Neuronal stem cell (in vitro differentiated cells): Measurements from ENCODE around the gene R3HCC1L.

ENCODE experiments used
- DNase-seq: peaks from one replicate; pipeline ENCODE4 v3.0.0-alpha.2; 2013; ENCODE audit warnings: low spot score
- H2AFZ ChIP-seq: one replicate; pipeline ENCODE4 v1.6.1; 2013; ENCODE audit warnings: mild to moderate bottlenecking, low read length, inconsistent platforms
- H2AK5ac ChIP-seq: 2 replicates; pipeline ENCODE4 v1.6.1; 2013; ENCODE audit warnings: low read depth, mild to moderate bottlenecking, inconsistent platforms, low read length, moderate library complexity, mixed read lengths
- H2BK120ac ChIP-seq: 2 replicates; pipeline ENCODE4 v1.6.1; 2013; ENCODE audit warnings: low read depth, mild to moderate bottlenecking, inconsistent platforms, low read length, moderate library complexity, mixed read lengths
- H2BK12ac ChIP-seq: one replicate; pipeline ENCODE4 v1.6.1; 2013; ENCODE audit warnings: low read length, inconsistent platforms
- H2BK15ac ChIP-seq: 2 replicates; pipeline ENCODE4 v1.6.1; 2013; ENCODE audit warnings: mild to moderate bottlenecking, low read length, inconsistent platforms, mixed read lengths
- H2BK5ac ChIP-seq: one replicate; pipeline ENCODE4 v1.6.1; 2013; ENCODE audit warnings: inconsistent platforms, mild to moderate bottlenecking, low read length, moderate library complexity
- H3K14ac ChIP-seq: one replicate; pipeline ENCODE4 v1.6.1; 2013; ENCODE audit warnings: low read length, inconsistent platforms
- H3K18ac ChIP-seq: 2 replicates; pipeline ENCODE4 v1.6.1; 2013; ENCODE audit warnings: low read length, inconsistent platforms
- H3K23ac ChIP-seq: 2 replicates; pipeline ENCODE4 v1.6.1; 2013; ENCODE audit warnings: low read depth, mild to moderate bottlenecking, mixed read lengths, low read length, inconsistent platforms; ENCODE audit not compliant: poor library complexity
- H3K27ac ChIP-seq: replicated peaks from 3 replicates; pipeline ENCODE4 v1.5.1; 2013; ENCODE audit warnings: low read length, inconsistent platforms
- H3K27me3 ChIP-seq, 3 experiments: 2 replicates each; pipeline ENCODE4 v1.6.1; 2013; ENCODE audit warnings: low read length in 3 of 3, mild to moderate bottlenecking in 2 of 3, inconsistent platforms in 1 of 3, low read depth in 1 of 3, mixed read lengths in 1 of 3, moderate library complexity in 1 of 3; ENCODE audit not compliant: control insufficient read depth in 3 of 3, insufficient read depth in 3 of 3
- H3K36me3 ChIP-seq, 2 donors: replicated peaks in 1 of 2; 2 replicates each; pipeline ENCODE4 v1.6.1; 2013; ENCODE audit warnings: low read length in 2 of 2; ENCODE audit not compliant: control insufficient read depth in 2 of 2, insufficient read depth in 2 of 2
- H3K4ac ChIP-seq: 2 replicates; pipeline ENCODE4 v1.6.1; 2013; ENCODE audit warnings: inconsistent platforms, mild to moderate bottlenecking, low read length, moderate library complexity
- H3K4me1 ChIP-seq, 2 donors: 1 replicate in 1 of 2; 2 replicates in 1 of 2; pipeline ENCODE4 v1.6.1; 2013; ENCODE audit warnings: low read length in 2 of 2, low read depth in 1 of 2; ENCODE audit not compliant: control insufficient read depth in 2 of 2, insufficient read depth in 1 of 2
- H3K4me2 ChIP-seq: one replicate; pipeline ENCODE4 v1.6.1; 2013; ENCODE audit warnings: mild to moderate bottlenecking, low read length, inconsistent platforms; ENCODE audit not compliant: insufficient read depth, poor library complexity, severe bottlenecking
- H3K4me3 ChIP-seq, 2 donors: 2 replicates each; pipeline ENCODE4 v1.5.1; 2013; ENCODE audit warnings: low read length in 2 of 2, mild to moderate bottlenecking in 2 of 2, inconsistent platforms in 1 of 2, moderate library complexity in 1 of 2
- H3K79me1 ChIP-seq: one replicate; pipeline ENCODE4 v1.6.1; 2013; ENCODE audit warnings: low read depth, mild to moderate bottlenecking, inconsistent platforms, low read length, moderate library complexity
- H3K9ac ChIP-seq: one replicate; pipeline ENCODE4 v1.6.1; 2013; ENCODE audit warnings: mild to moderate bottlenecking, low read depth, low read length, inconsistent platforms; ENCODE audit not compliant: poor library complexity
- H3K9me3 ChIP-seq, 2 donors: replicated peaks in 1 of 2; 2 replicates each; pipeline versions ENCODE3 to v1.6.1; 2013; ENCODE audit warnings: low read length in 2 of 2, mild to moderate bottlenecking in 2 of 2, inconsistent platforms in 1 of 2, low read depth in 1 of 2, mixed read lengths in 1 of 2, moderate library complexity in 1 of 2; ENCODE audit not compliant: control insufficient read depth in 2 of 2, insufficient read depth in 1 of 2
- H4K8ac ChIP-seq: one replicate; pipeline ENCODE4 v1.6.1; 2013; ENCODE audit warnings: low read depth, mild to moderate bottlenecking, inconsistent platforms, low read length, moderate library complexity
- H4K91ac ChIP-seq: one replicate; pipeline ENCODE4 v1.6.1; 2013; ENCODE audit warnings: low read length, low read depth, mild to moderate bottlenecking, inconsistent platforms; ENCODE audit not compliant: poor library complexity
- WGBS, 2 donors: extraction: QIAGEN DNeasy Blood & Tissue Kit; methylation state at CpG; one replicate each; pipeline ENCODE4 v1.1.7; 2013; ENCODE audit warnings: missing lambda C conversion rate in 2 of 2, mixed read lengths in 1 of 2; ENCODE audit not compliant: insufficient read length in 2 of 2, insufficient replicate concordance in 1 of 2; ENCODE audit errors: extremely low coverage in 2 of 2; 5-methylcytosine and 5-hydroxymethylcytosine counted together

The R3HCC1L gene

GRCh38 chr10:98267069-98267893, 132.8 kb downstream of the R3HCC1L start:
- DNase-seq, result no peak

GRCh38 chr10:98267894-98268693, 133.6 kb downstream of the R3HCC1L start, which contains the start of gene LOXL4:
Gene LOXL4, minus strand, starts transcription at chr10:98268194. Its CDS starts 5,175 bp downstream, at chr10:98263019.
- Histone ChIP-seq H3K36me3 (no peaks in the 10 kb centered on the region), H3K14ac (no peak within 1 kb of the TSS), H3K4me1 (peaks cover 9 to 33% of the 10 kb centered on the region in 2 donors), H2AFZ (peak within 1 kb of the TSS; percentile 91), H2BK120ac (peak within 1 kb of the TSS; percentile 85), H2BK15ac (no peak within 1 kb of the TSS), H3K9me3 (no peaks in the 10 kb centered on the region), H3K9ac (peak within 1 kb of the TSS; percentile 46), H3K79me1 (no peaks in the 10 kb centered on the region), H3K18ac (peak within 1 kb of the TSS; percentile 90), H2BK12ac (no peak within 1 kb of the TSS), H2BK5ac (peak within 1 kb of the TSS; percentile 59), H3K27me3 (peaks cover 0 to 21% (median 2%) of the 10 kb centered on the region in 3 experiments), H2AK5ac (peak within 1 kb of the TSS; percentile 21), H4K91ac (peak within 1 kb of the TSS; percentile 40), H3K4ac (no peak within 1 kb of the TSS), H4K8ac (no peak within 1 kb of the TSS), H3K4me2 (peak within 1 kb of the TSS; percentile 58), H3K27ac (no peak within 1 kb of the TSS), H3K4me3 (peak within 1 kb of the TSS; percentile 38 to 74), H3K23ac (peak within 1 kb of the TSS; percentile 57)
- peak; percentile 21 for DNase-seq
- no CpG with 5 or more reads among the region's 75 CpGs for WGBS, 2 donors

More at GRCh38 chr10:98267069-98267893, 132.8 kb downstream of the R3HCC1L start:
- peak overlapping the region; percentile 58 for H3K4me2 ChIP-seq
- H3K36me3 ChIP-seq, result no peaks in the 10 kb centered on the region
- peak overlapping the region; percentile 86 for H2AFZ ChIP-seq
- no CpG with 5 or more reads among the region's 22 CpGs for WGBS, 2 donors
- no peak overlapping the region for H3K4ac ChIP-seq
- H2AK5ac ChIP-seq, result peak overlapping the region; percentile 21
- no peak overlapping the region for H4K91ac ChIP-seq
- H3K27me3 ChIP-seq, result peaks cover 0 to 14% (median 2%) of the 10 kb centered on the region in 3 experiments
- no peak overlapping the region for H3K27ac ChIP-seq
- H3K9me3 ChIP-seq, result no peaks in the 10 kb centered on the region
- H2BK5ac ChIP-seq, result no peak overlapping the region
- H3K14ac ChIP-seq, result no peak overlapping the region
- H3K79me1 ChIP-seq, result no peaks in the 10 kb centered on the region
- H3K18ac ChIP-seq, result peak overlapping the region; percentile 90
- H3K4me3 ChIP-seq, result peak overlapping the region; percentile 1 to 28
- no peak overlapping the region for H4K8ac ChIP-seq
- no peak overlapping the region for H2BK15ac ChIP-seq
- H2BK120ac ChIP-seq, result peak overlapping the region; percentile 85
- H3K23ac ChIP-seq, result peak overlapping the region; percentile 0
- H2BK12ac ChIP-seq, result no peak overlapping the region
- H3K4me1 ChIP-seq, result peaks cover 9 to 31% of the 10 kb centered on the region in 2 donors
- peak overlapping the region; percentile 46 for H3K9ac ChIP-seq

GRCh38 chr10:98268694-98269431, 134.4 kb downstream of the R3HCC1L start:
- no peak overlapping the region for H4K8ac ChIP-seq
- no peak overlapping the region for H3K27ac ChIP-seq
- WGBS, 2 donors, result no CpG with 5 or more reads among the region's 17 CpGs

More at GRCh38 chr10:98268694-98269431, 134.4 kb downstream of the R3HCC1L start:
- H3K79me1 ChIP-seq, result no peaks in the 10 kb centered on the region
- peak overlapping the region; percentile 59 for H2BK5ac ChIP-seq
- H2BK15ac ChIP-seq, result no peak overlapping the region
- H3K27me3 ChIP-seq, result peaks cover 0 to 23% (median 2%) of the 10 kb centered on the region in 3 experiments
- no peaks in the 10 kb centered on the region for H3K36me3 ChIP-seq
- peaks cover 9 to 33% of the 10 kb centered on the region in 2 donors for H3K4me1 ChIP-seq
- H2AK5ac ChIP-seq, result peak overlapping the region; percentile 9
- H3K9me3 ChIP-seq, result no peaks in the 10 kb centered on the region
- H2AFZ ChIP-seq, result peak overlapping the region; percentile 91
- no peak overlapping the region for H3K4ac ChIP-seq
- H3K18ac ChIP-seq, result peak overlapping the region; percentile 86
- peak overlapping the region; percentile 64 for H2BK120ac ChIP-seq
- H3K4me2 ChIP-seq, result peak overlapping the region; percentile 58
- H3K14ac ChIP-seq, result no peak overlapping the region
- no peak for DNase-seq
- peak overlapping the region; percentile 57 for H3K23ac ChIP-seq
- no peak overlapping the region for H2BK12ac ChIP-seq
- peak overlapping the region; percentile 46 for H3K9ac ChIP-seq
- peak overlapping the region; percentile 40 for H4K91ac ChIP-seq
- H3K4me3 ChIP-seq, result peak overlapping the region; percentile 38 to 74
